ENCODE measurements around the gene CTBP2. TPM values are rescaled to one million over a fixed set of nuclear protein-coding genes. Genes with fewer than 3 reads are reported as not detected.

CTBP2 gene
- total and polyA plus RNA-seq, 4 donors = 19.2 to 80.6 (median 63.2) TPM

DNA sequence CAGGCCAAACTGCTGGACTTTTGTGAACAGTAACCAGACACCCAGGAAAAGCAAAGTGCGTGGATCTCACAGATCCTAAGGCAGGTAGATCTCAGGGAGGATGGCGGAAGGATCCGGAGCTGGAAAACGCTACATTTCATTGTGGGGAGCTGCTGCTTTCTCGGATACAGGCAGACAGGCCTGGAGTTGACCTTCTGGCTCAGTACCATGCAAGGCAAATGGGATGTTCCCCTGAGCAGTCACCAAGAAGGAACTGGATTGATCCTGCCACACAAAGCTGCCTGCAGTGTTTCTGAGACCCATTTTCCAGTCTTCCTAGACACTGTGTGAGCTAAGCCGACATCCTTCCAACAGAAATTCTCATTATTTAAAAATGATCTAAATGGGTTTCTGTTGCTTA lies 152.9 kb downstream of the CTBP2 start:
- H3K9ac ChIP-seq (ENCODE audit: insufficient read depth in 1 of 2, low read length in 2 of 2) = no peak overlapping the region

DNA sequence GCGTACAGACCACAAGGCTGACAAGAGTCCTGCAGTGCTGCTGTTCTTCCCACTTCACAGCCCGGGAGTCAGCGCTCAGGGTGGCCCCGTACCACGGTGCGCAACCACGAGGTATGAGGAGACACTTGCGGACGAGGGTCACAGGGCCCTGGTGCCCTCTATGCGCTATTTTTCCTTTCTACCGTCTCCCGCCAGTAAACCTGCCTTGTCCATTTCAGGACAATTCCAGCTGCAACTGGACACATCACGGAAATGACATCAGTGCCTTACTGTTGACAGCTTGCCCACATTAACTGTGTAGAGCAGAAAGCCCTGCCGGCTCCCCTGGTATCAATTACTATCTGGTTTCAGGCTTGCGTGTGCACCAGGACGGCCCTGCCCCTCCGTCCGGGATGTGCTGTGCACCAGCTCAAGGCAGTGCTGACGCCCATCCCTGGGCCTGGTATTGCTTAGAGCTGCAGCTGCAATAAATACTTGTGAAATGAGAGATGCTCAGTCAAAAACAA lies 153.4 kb downstream of the CTBP2 start:
- no peak overlapping the region for H3K27ac ChIP-seq (ENCODE audit: low read depth in 1 of 2, low read length in 1 of 2)
- no peak overlapping the region for H3K4me3 ChIP-seq
- H3K9me3 ChIP-seq (ENCODE audit: control insufficient read depth in 4 of 4, insufficient read depth in 3 of 4, low read length in 3 of 4) = no peaks in the 10 kb centered on the region
- DNase-seq = no peak
- H3K4me1 ChIP-seq (ENCODE audit: control insufficient read depth in 5 of 5, insufficient read depth in 5 of 5, low read length in 5 of 5) = peaks cover 5 to 21% (median 9%) of the 10 kb centered on the region in 5 donors
- TF ChIP-seq, protein P1, sequence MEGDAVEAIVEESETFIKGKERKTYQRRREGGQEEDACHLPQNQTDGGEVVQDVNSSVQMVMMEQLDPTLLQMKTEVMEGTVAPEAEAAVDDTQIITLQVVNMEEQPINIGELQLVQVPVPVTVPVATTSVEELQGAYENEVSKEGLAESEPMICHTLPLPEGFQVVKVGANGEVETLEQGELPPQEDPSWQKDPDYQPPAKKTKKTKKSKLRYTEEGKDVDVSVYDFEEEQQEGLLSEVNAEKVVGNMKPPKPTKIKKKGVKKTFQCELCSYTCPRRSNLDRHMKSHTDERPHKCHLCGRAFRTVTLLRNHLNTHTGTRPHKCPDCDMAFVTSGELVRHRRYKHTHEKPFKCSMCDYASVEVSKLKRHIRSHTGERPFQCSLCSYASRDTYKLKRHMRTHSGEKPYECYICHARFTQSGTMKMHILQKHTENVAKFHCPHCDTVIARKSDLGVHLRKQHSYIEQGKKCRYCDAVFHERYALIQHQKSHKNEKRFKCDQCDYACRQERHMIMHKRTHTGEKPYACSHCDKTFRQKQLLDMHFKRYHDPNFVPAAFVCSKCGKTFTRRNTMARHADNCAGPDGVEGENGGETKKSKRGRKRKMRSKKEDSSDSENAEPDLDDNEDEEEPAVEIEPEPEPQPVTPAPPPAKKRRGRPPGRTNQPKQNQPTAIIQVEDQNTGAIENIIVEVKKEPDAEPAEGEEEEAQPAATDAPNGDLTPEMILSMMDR (IDR thresholded peaks at IDR 0.05; ENCODE audit: control extremely low read depth, extremely low read depth) = no peak
- ATAC-seq (ENCODE audit: insufficient read depth, low FRiP score) = no peak
- no peak overlapping the region for H3K9ac ChIP-seq (ENCODE audit: insufficient read depth in 1 of 2, low read length in 2 of 2)
- H3K36me3 ChIP-seq (ENCODE audit: control insufficient read depth in 4 of 4, insufficient read depth in 4 of 4, low read length in 4 of 4) = peaks cover 0 to 23% (median 14%) of the 10 kb centered on the region in 4 donors
- WGBS, 2 donors = 80 to 82% methylated on average over 19 of the region's 19 CpGs
- H3K27me3 ChIP-seq (ENCODE audit: control insufficient read depth in 3 of 3, insufficient read depth in 3 of 3, low read length in 2 of 3) = no peaks in the 10 kb centered on the region

More for the DNA sequence above, 152.9 kb downstream of the CTBP2 start:
- DNase-seq (no peak), ATAC-seq (ENCODE audit: insufficient read depth, low FRiP score) (no peak)
- no peaks in the 10 kb centered on the region for H3K27me3 ChIP-seq (ENCODE audit: control insufficient read depth in 3 of 3, insufficient read depth in 3 of 3, low read length in 2 of 3)
- 94 to 95% methylated on average over 6 of the region's 6 CpGs for WGBS, 2 donors
- TF ChIP-seq, protein P1 (IDR thresholded peaks at IDR 0.05; ENCODE audit: control extremely low read depth, extremely low read depth) = no peak
- H3K36me3 ChIP-seq (ENCODE audit: control insufficient read depth in 4 of 4, insufficient read depth in 4 of 4, low read length in 4 of 4) = peaks cover 0 to 20% (median 13%) of the 10 kb centered on the region in 4 donors
- no peak overlapping the region for H3K27ac ChIP-seq (ENCODE audit: low read depth in 1 of 2, low read length in 1 of 2)
- H3K4me3 ChIP-seq = no peak overlapping the region
- H3K9me3 ChIP-seq (ENCODE audit: control insufficient read depth in 4 of 4, insufficient read depth in 3 of 4, low read length in 3 of 4) = no peaks in the 10 kb centered on the region
- peaks cover under 1 to 16% (median 9%) of the 10 kb centered on the region in 5 donors for H3K4me1 ChIP-seq (ENCODE audit: control insufficient read depth in 5 of 5, insufficient read depth in 5 of 5, low read length in 5 of 5)

- H3K9ac ChIP-seq (ENCODE audit: insufficient read depth in 1 of 2, low read length in 2 of 2) = no peak overlapping the region
- no peak for ATAC-seq (ENCODE audit: insufficient read depth, low FRiP score)
- H3K27ac ChIP-seq (ENCODE audit: low read depth in 1 of 2, low read length in 1 of 2) = no peak overlapping the region
- no peak for DNase-seq
- no peaks in the 10 kb centered on the region for H3K9me3 ChIP-seq (ENCODE audit: control insufficient read depth in 4 of 4, insufficient read depth in 3 of 4, low read length in 3 of 4)
- 90 to 96% methylated on average over 9 of the region's 9 CpGs for WGBS, 2 donors
- TF ChIP-seq, protein P1 (IDR thresholded peaks at IDR 0.05; ENCODE audit: control extremely low read depth, extremely low read depth) = no peak
- H3K4me3 ChIP-seq = no peak overlapping the region
- peaks cover 0 to 28% (median 16%) of the 10 kb centered on the region in 4 donors for H3K36me3 ChIP-seq (ENCODE audit: control insufficient read depth in 4 of 4, insufficient read depth in 4 of 4, low read length in 4 of 4)
- H3K4me1 ChIP-seq (ENCODE audit: control insufficient read depth in 5 of 5, insufficient read depth in 5 of 5, low read length in 5 of 5) = peaks cover 7 to 28% (median 12%) of the 10 kb centered on the region in 5 donors
- H3K27me3 ChIP-seq (ENCODE audit: control insufficient read depth in 3 of 3, insufficient read depth in 3 of 3, low read length in 2 of 3) = no peaks in the 10 kb centered on the region
These were observed 154.1 kb downstream of the CTBP2 start for GRCh38 chr10:125006188-125006680.
